ENCODE data around the gene KCNJ6.

KCNJ6 gene

DNA sequence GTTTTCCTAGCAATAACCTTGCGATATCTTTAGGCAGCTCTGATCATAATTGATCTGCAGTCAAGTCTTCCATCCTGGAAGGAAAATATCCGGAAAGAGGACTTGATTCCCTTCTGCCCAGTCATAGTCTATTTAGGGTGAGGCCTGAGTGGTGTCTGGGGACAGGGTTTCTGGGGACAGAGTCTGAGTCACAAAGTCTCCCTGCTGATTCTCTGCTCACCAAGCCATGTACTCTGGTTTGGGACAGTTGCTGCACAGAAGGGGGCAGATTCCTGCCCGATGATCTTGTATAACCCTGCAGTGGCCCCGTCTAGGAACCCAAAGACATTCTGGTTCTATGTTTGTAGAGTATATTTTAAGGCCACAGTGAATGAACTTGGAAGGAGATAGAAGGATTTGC is 178.8 kb downstream of the KCNJ6 start:
- H3K79me2 ChIP-seq (ENCODE audit: insufficient read depth, low read length): no peaks in the 10 kb centered on the region
- no peak overlapping the region for H3K9ac ChIP-seq (ENCODE audit: low read length)
- no peaks in the 10 kb centered on the region for H3K9me2 ChIP-seq (ENCODE audit: low read depth, low read length)
- H3K4me2 ChIP-seq (ENCODE audit: low read length): no peak overlapping the region
- no peak overlapping the region for H2AFZ ChIP-seq (ENCODE audit: low read length)
- no peak for TF ChIP-seq EZH2 (IDR thresholded peaks at IDR 0.05; ENCODE audit: borderline replicate concordance, low read length)
- TF ChIP-seq CTCF (IDR thresholded peaks at IDR 0.05; ENCODE audit: low read length): no peak
- H3K4me3 ChIP-seq (ENCODE audit: low read depth, low read length, poor library complexity, severe bottlenecking): no peak overlapping the region
- H3F3A ChIP-seq (ENCODE audit: insufficient read depth, low read length): no peaks in the 10 kb centered on the region
- no peaks in the 10 kb centered on the region for H3K36me3 ChIP-seq (ENCODE audit: insufficient read depth, low read length)
- no peak overlapping the region for H3K27ac ChIP-seq (ENCODE audit: low read depth, low read length, poor library complexity, severe bottlenecking)
- no peaks in the 10 kb centered on the region for H3K9me3 ChIP-seq (ENCODE audit: low read length)
- no peaks in the 10 kb centered on the region for H3K4me1 ChIP-seq (ENCODE audit: insufficient read depth, low read length, severe bottlenecking)
- H3K27me3 ChIP-seq (ENCODE audit: insufficient read depth, low read length): no peaks in the 10 kb centered on the region
- H4K20me1 ChIP-seq (ENCODE audit: insufficient read depth, low read length): no peaks in the 10 kb centered on the region

DNA sequence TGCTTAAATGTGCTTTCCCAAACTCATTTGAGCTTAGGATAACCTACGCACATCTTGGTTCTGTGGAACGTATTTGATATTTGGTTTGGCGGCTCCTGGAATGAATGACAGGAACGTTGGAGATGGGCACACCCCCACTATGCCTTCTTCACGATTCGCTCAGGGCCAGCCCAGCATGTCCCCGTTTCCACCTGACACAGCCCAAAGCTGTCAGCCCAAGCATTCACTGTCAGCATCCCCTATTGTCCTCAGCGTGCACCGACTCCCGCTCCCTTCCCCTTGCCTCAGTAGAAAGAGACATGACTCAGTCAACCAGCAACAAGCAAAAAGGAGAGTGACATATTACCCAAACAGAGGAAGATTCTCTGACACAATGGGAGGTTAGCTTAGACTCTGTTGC is 181.4 kb downstream of the KCNJ6 start:
- Histone ChIP-seq H4K20me1 (ENCODE audit: insufficient read depth, low read length) (no peaks in the 10 kb centered on the region), H3K4me3 (ENCODE audit: low read depth, low read length, poor library complexity, severe bottlenecking) (no peak overlapping the region), H3K9ac (ENCODE audit: low read length) (no peak overlapping the region), H3K27ac (ENCODE audit: low read depth, low read length, poor library complexity, severe bottlenecking) (no peak overlapping the region), H3K79me2 (ENCODE audit: insufficient read depth, low read length) (no peaks in the 10 kb centered on the region), H3K27me3 (ENCODE audit: insufficient read depth, low read length) (no peaks in the 10 kb centered on the region), H3K4me2 (ENCODE audit: low read length) (no peak overlapping the region), H2AFZ (ENCODE audit: low read length) (no peak overlapping the region), H3K36me3 (ENCODE audit: insufficient read depth, low read length) (no peaks in the 10 kb centered on the region), H3K9me2 (ENCODE audit: low read depth, low read length) (no peaks in the 10 kb centered on the region), H3K4me1 (ENCODE audit: insufficient read depth, low read length, severe bottlenecking) (no peaks in the 10 kb centered on the region), H3F3A (ENCODE audit: insufficient read depth, low read length) (no peaks in the 10 kb centered on the region), H3K9me3 (ENCODE audit: low read length) (no peaks in the 10 kb centered on the region)
- TF ChIP-seq CTCF (IDR thresholded peaks at IDR 0.05; ENCODE audit: low read length) (no peak), EZH2 (IDR thresholded peaks at IDR 0.05; ENCODE audit: borderline replicate concordance, low read length) (no peak)

GRCh38 chr21:37732927-37733326 is 183.3 kb downstream of the KCNJ6 start:
- H3K9me3 ChIP-seq (ENCODE audit: low read length): no peaks in the 10 kb centered on the region
- no peak overlapping the region for H3K4me2 ChIP-seq (ENCODE audit: low read length)
- TF ChIP-seq EZH2 (IDR thresholded peaks at IDR 0.05; ENCODE audit: borderline replicate concordance, low read length) (no peak), CTCF (IDR thresholded peaks at IDR 0.05; ENCODE audit: low read length) (no peak)
- no peaks in the 10 kb centered on the region for H4K20me1 ChIP-seq (ENCODE audit: insufficient read depth, low read length)
- no peak overlapping the region for H3K27ac ChIP-seq (ENCODE audit: low read depth, low read length, poor library complexity, severe bottlenecking)
- no peaks in the 10 kb centered on the region for H3K27me3 ChIP-seq (ENCODE audit: insufficient read depth, low read length)
- no peaks in the 10 kb centered on the region for H3K79me2 ChIP-seq (ENCODE audit: insufficient read depth, low read length)
- no peaks in the 10 kb centered on the region for H3K9me2 ChIP-seq (ENCODE audit: low read depth, low read length)
- no peaks in the 10 kb centered on the region for H3K36me3 ChIP-seq (ENCODE audit: insufficient read depth, low read length)
- no peaks in the 10 kb centered on the region for H3K4me1 ChIP-seq (ENCODE audit: insufficient read depth, low read length, severe bottlenecking)
- no peaks in the 10 kb centered on the region for H3F3A ChIP-seq (ENCODE audit: insufficient read depth, low read length)
- no peak overlapping the region for H3K9ac ChIP-seq (ENCODE audit: low read length)
- H3K4me3 ChIP-seq (ENCODE audit: low read depth, low read length, poor library complexity, severe bottlenecking): no peak overlapping the region
- H2AFZ ChIP-seq (ENCODE audit: low read length): no peak overlapping the region
